ENCODE measurements around the gene ZNF408. TPM values are rescaled to one million over a fixed set of nuclear protein-coding genes. Genes with fewer than 3 reads are reported as not detected.

Gene ZNF408
- total RNA-seq, 2 experiments from 2014 or later: 15.8 to 16.1 TPM

- ChIA-PET CTCF (no interaction called here), POLR2A (interaction anchor here (0.7 to 1.9 kb wide), 2 partner anchors 10 to 110 kb away, joined by 3 to 8 read pairs; partner anchors contain the start of genes ARHGAP1 and ZNF408)
- peaks cover 40% of the 10 kb centered on the region for H3K36me3 Mint-ChIP-seq (ENCODE audit: low read depth)
- H3K27ac Mint-ChIP-seq: no peak overlapping the region
- no peaks in the 10 kb centered on the region for H3K9me3 Mint-ChIP-seq (ENCODE audit: insufficient read depth)
- peaks cover 10% of the 10 kb centered on the region for H3K4me1 Mint-ChIP-seq (ENCODE audit: low read depth)
- DNase-seq: no peak
- no peaks in the 10 kb centered on the region for H3K27me3 Mint-ChIP-seq (ENCODE audit: low read depth)
- no peak for ATAC-seq
- no peak overlapping the region for H3K4me3 Mint-ChIP-seq
Observed at GRCh38 chr11:46690702-46691101, 10.1 kb upstream of the ZNF408 start.

GRCh38 chr11:46692450-46692849 lies 8.4 kb upstream of the ZNF408 start:
- no peaks in the 10 kb centered on the region for H3K9me3 Mint-ChIP-seq (ENCODE audit: insufficient read depth)
- peaks cover 19% of the 10 kb centered on the region for H3K4me1 Mint-ChIP-seq (ENCODE audit: low read depth)
- ChIA-PET CTCF (interaction anchor here (1.1 kb wide), 1 partner anchor 22 kb away, joined by 3 read pairs; no protein-coding TSS in a partner anchor), POLR2A (interaction anchor here (1.0 kb wide), 1 partner anchor 9 kb away, joined by 3 read pairs; the partner anchor contains the start of gene ZNF408)
- ATAC-seq (no peak), DNase-seq (no peak)
- H3K27me3 Mint-ChIP-seq (ENCODE audit: low read depth): no peaks in the 10 kb centered on the region
- no peak overlapping the region for H3K4me3 Mint-ChIP-seq
- H3K36me3 Mint-ChIP-seq (ENCODE audit: low read depth): peaks cover 35% of the 10 kb centered on the region
- no peak overlapping the region for H3K27ac Mint-ChIP-seq

- Mint-ChIP-seq H3K9me3 (ENCODE audit: insufficient read depth) (no peaks in the 10 kb centered on the region), H3K27ac (no peak overlapping the region), H3K4me1 (ENCODE audit: low read depth) (peaks cover 27% of the 10 kb centered on the region), H3K36me3 (ENCODE audit: low read depth) (peaks cover 31% of the 10 kb centered on the region), H3K27me3 (ENCODE audit: low read depth) (no peaks in the 10 kb centered on the region), H3K4me3 (no peak overlapping the region)
- ATAC-seq (no peak), DNase-seq (no peak)
- CTCF ChIA-PET: no interaction called here
- POLR2A ChIA-PET: interaction anchor here (1.5 kb wide), 1 partner anchor 19 kb away, joined by 4 read pairs; no protein-coding TSS in a partner anchor
Observed at GRCh38 chr11:46693597-46694012, 7.2 kb upstream of the ZNF408 start.

- ATAC-seq: no peak
- no peak overlapping the region for H3K4me3 Mint-ChIP-seq
- H3K4me1 Mint-ChIP-seq (ENCODE audit: low read depth): peaks cover 31% of the 10 kb centered on the region
- H3K36me3 Mint-ChIP-seq (ENCODE audit: low read depth): peaks cover 34% of the 10 kb centered on the region
- H3K27ac Mint-ChIP-seq: no peak overlapping the region
- H3K9me3 Mint-ChIP-seq (ENCODE audit: insufficient read depth): no peaks in the 10 kb centered on the region
- no peak for DNase-seq
- ChIA-PET POLR2A (interaction anchor here (1.5 kb wide), 1 partner anchor 20 kb away, joined by 4 read pairs; no protein-coding TSS in a partner anchor), CTCF (interaction anchor here (0.6 kb wide), 1 partner anchor 89 kb away, joined by 3 read pairs; no protein-coding TSS in a partner anchor)
- H3K27me3 Mint-ChIP-seq (ENCODE audit: low read depth): no peaks in the 10 kb centered on the region
Observed at GRCh38 chr11:46694072-46694471, 6.8 kb upstream of the ZNF408 start.

GRCh38 chr11:46694607-46695006 lies 6.2 kb upstream of the ZNF408 start:
- H3K4me1 Mint-ChIP-seq (ENCODE audit: low read depth): peaks cover 34% of the 10 kb centered on the region
- CTCF ChIA-PET: interaction anchor here (0.6 kb wide), 1 partner anchor 88 kb away, joined by 3 read pairs; no protein-coding TSS in a partner anchor

GRCh38 chr11:46695345-46696211 lies 5.3 kb upstream of the ZNF408 start:
- ChIA-PET POLR2A (interaction anchor here (1.2 kb wide), 1 partner anchor 25 kb away, joined by 6 read pairs; no protein-coding TSS in a partner anchor), CTCF (no interaction called here)
- Mint-ChIP-seq H3K27ac (peak overlapping the region; percentile 57), H3K4me3 (no peak overlapping the region), H3K4me1 (ENCODE audit: low read depth) (peaks cover 37% of the 10 kb centered on the region), H3K27me3 (ENCODE audit: low read depth) (no peaks in the 10 kb centered on the region), H3K36me3 (ENCODE audit: low read depth) (peaks cover 35% of the 10 kb centered on the region), H3K9me3 (ENCODE audit: insufficient read depth) (no peaks in the 10 kb centered on the region)
- DNase-seq: no peak
- no peak for ATAC-seq

More at GRCh38 chr11:46694607-46695006, 6.2 kb upstream of the ZNF408 start:
- no peaks in the 10 kb centered on the region for H3K9me3 Mint-ChIP-seq (ENCODE audit: insufficient read depth)
- no peaks in the 10 kb centered on the region for H3K27me3 Mint-ChIP-seq (ENCODE audit: low read depth)
- peaks cover 34% of the 10 kb centered on the region for H3K36me3 Mint-ChIP-seq (ENCODE audit: low read depth)
- ATAC-seq: no peak
- H3K27ac Mint-ChIP-seq: no peak overlapping the region
- no peak for DNase-seq
- POLR2A ChIA-PET: interaction anchor here (0.6 to 1.5 kb wide), 2 partner anchors 20 to 1495 kb away, joined by 3 to 4 read pairs; no protein-coding TSS in a partner anchor
- no peak overlapping the region for H3K4me3 Mint-ChIP-seq

- ATAC-seq (no peak), DNase-seq (no peak)
- ChIA-PET CTCF (no interaction called here), POLR2A (interaction anchor here (1.2 kb wide), 1 partner anchor 25 kb away, joined by 6 read pairs; no protein-coding TSS in a partner anchor)
- H3K9me3 Mint-ChIP-seq (ENCODE audit: insufficient read depth): no peaks in the 10 kb centered on the region
- peaks cover 37% of the 10 kb centered on the region for H3K4me1 Mint-ChIP-seq (ENCODE audit: low read depth)
- no peak overlapping the region for H3K27ac Mint-ChIP-seq
- peaks cover 38% of the 10 kb centered on the region for H3K36me3 Mint-ChIP-seq (ENCODE audit: low read depth)
- H3K4me3 Mint-ChIP-seq: no peak overlapping the region
- H3K27me3 Mint-ChIP-seq (ENCODE audit: low read depth): no peaks in the 10 kb centered on the region
Observed at GRCh38 chr11:46696212-46696558, 4.6 kb upstream of the ZNF408 start.

GRCh38 chr11:46697303-46697702 lies 3.5 kb upstream of the ZNF408 start:
- ATAC-seq (no peak), DNase-seq (no peak)
- H3K9me3 Mint-ChIP-seq (ENCODE audit: insufficient read depth): no peaks in the 10 kb centered on the region
- peak overlapping the region; percentile 8 for H3K27ac Mint-ChIP-seq
- no peak overlapping the region for H3K4me3 Mint-ChIP-seq
- peaks cover 47% of the 10 kb centered on the region for H3K4me1 Mint-ChIP-seq (ENCODE audit: low read depth)
- CTCF ChIA-PET: no interaction called here
- peaks cover 45% of the 10 kb centered on the region for H3K36me3 Mint-ChIP-seq (ENCODE audit: low read depth)
- POLR2A ChIA-PET: interaction anchor here (0.7 to 1.2 kb wide), 3 partner anchors 39 to 80 kb away, joined by 3 to 4 read pairs (median 3); partner anchors contain the start of genes ATG13 and HARBI1
- H3K27me3 Mint-ChIP-seq (ENCODE audit: low read depth): no peaks in the 10 kb centered on the region

GRCh38 chr11:46697723-46698122 lies 3.1 kb upstream of the ZNF408 start:
- no peaks in the 10 kb centered on the region for H3K27me3 Mint-ChIP-seq (ENCODE audit: low read depth)
- H3K27ac Mint-ChIP-seq: peak overlapping the region; percentile 8
- H3K36me3 Mint-ChIP-seq (ENCODE audit: low read depth): peaks cover 48% of the 10 kb centered on the region
- ATAC-seq (no peak), DNase-seq (no peak)
- peaks cover 51% of the 10 kb centered on the region for H3K4me1 Mint-ChIP-seq (ENCODE audit: low read depth)
- H3K4me3 Mint-ChIP-seq: no peak overlapping the region
- POLR2A ChIA-PET: interaction anchor here (0.7 to 1.4 kb wide), 4 partner anchors 27 to 81 kb away, joined by 3 to 5 read pairs (median 4); partner anchors contain the start of genes ATG13 and HARBI1
- H3K9me3 Mint-ChIP-seq (ENCODE audit: insufficient read depth): no peaks in the 10 kb centered on the region
- CTCF ChIA-PET: no interaction called here

- Mint-ChIP-seq H3K4me3 (peak overlapping the region; percentile 98), H3K4me1 (ENCODE audit: low read depth) (peaks cover 60% of the 10 kb centered on the region), H3K36me3 (ENCODE audit: low read depth) (peaks cover 56% of the 10 kb centered on the region), H3K27ac (peak overlapping the region; percentile 13), H3K9me3 (ENCODE audit: insufficient read depth) (no peaks in the 10 kb centered on the region), H3K27me3 (ENCODE audit: low read depth) (no peaks in the 10 kb centered on the region)
- DNase-seq (no peak), ATAC-seq (no peak)
- POLR2A ChIA-PET: interaction anchor here (1.4 kb wide), 1 partner anchor 28 kb away, joined by 5 read pairs; no protein-coding TSS in a partner anchor
- CTCF ChIA-PET: interaction anchor here (0.6 to 1.3 kb wide), 2 partner anchors 29 to 42 kb away, joined by 3 read pairs; no protein-coding TSS in a partner anchor
Observed at GRCh38 chr11:46698597-46698996, 2.2 kb upstream of the ZNF408 start.

GRCh38 chr11:46701078-46701654 lies 335 bp downstream of the ZNF408 start:
- DNase-seq: no peak
- Mint-ChIP-seq H3K36me3 (ENCODE audit: low read depth) (peaks cover 56% of the 10 kb centered on the region), H3K4me3 (peak overlapping the region; percentile 98), H3K9me3 (ENCODE audit: insufficient read depth) (no peaks in the 10 kb centered on the region), H3K27ac (peak overlapping the region; percentile 97), H3K27me3 (ENCODE audit: low read depth) (no peaks in the 10 kb centered on the region), H3K4me1 (ENCODE audit: low read depth) (peaks cover 49% of the 10 kb centered on the region)
- POLR2A ChIA-PET: interaction anchor here (0.6 to 2.2 kb wide), 15 partner anchors 9 to 1067 kb away, joined by 3 to 17 read pairs (median 5); partner anchors contain the start of gene CKAP5
- CTCF ChIA-PET: interaction anchor here (0.6 to 2.8 kb wide), 6 partner anchors 8 to 235 kb away, joined by 3 to 22 read pairs (median 4); partner anchors contain the start of gene CSTPP1
- no peak for ATAC-seq
